ENCODE results near the gene TLE5.

TLE5 gene

DNA sequence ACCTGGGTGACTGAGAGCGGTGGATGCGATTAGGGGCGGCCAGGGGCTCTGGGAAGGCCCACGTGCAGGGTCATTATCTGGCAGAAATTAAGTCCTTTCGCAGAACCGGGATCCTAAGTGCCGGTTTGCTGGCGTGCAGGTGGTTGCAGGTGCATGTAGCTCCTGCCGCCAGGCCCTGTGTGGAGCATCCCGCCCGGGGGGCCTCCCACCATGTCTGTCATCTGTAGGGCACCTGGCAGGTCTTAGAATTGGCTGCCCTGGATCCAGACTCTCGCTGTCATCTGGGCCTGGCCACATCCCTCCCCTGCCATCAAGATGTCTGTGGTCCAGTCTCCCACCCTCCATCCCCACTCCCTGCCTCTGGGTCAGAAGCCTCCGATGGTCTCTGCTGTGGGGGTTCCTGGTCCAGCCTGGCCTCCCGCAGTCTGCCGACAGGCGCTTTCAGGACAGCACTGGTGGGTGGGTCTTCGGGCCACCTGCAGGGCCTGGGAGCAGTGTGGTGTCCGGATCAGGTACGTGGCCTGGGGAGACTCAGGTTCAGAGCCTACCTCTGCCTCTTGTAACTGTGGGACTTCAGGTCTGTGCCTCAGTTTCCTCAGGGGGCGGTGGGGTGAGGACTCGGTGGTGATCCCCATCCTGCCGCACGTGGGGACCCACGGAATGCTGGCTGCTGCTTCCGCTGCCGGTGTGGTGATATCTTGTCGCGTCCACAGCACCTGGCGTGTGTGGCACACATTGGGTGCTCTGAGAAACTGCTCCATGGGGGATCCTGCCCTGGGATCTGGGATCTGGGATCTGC lies 37.3 kb upstream of the TLE5 start:
- H3K4me3 ChIP-seq (ENCODE audit: low read depth, low read length): no peak overlapping the region

DNA sequence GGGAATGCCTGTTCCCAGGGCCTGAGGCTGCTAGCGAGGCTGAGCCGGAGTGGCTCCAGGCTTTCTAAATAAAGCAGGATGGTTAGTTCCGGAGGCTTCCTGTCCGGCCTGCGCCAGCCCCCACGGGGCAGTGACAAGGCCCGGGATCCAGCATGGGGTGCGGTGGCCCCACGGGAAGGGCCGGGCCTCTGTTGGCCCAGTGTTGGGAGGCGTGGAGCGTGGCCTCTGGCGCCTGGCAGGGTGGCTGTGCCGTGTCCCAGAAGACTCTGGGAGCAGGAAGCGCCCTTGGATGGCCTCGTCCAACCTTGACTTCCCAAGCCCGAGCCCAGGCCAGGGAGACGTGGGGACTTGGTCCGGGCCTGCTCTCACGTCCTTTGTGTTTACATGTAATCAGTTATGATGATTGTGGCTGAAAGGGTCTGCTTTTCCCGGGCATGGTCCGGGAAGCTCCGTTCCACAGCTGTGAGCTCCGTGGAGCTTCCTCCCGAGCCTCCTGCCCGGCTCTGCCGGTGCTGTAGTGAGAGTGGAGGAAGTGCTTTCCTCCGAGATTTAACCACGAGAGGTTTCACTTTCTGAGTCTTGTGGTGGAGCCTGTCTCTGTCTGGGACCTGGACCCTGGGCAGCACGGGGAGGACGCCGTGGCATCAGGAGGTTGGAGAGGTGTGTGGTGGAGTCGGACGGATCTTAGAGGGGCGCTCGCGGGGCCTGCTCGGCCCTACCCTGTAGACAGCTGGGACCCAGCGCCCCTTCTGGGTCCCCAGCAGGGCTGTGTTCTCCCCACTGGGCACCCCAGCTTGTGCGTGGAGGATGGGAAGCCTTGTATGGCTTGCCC lies 36.4 kb upstream of the TLE5 start:
- TF ChIP-seq, protein P1, sequence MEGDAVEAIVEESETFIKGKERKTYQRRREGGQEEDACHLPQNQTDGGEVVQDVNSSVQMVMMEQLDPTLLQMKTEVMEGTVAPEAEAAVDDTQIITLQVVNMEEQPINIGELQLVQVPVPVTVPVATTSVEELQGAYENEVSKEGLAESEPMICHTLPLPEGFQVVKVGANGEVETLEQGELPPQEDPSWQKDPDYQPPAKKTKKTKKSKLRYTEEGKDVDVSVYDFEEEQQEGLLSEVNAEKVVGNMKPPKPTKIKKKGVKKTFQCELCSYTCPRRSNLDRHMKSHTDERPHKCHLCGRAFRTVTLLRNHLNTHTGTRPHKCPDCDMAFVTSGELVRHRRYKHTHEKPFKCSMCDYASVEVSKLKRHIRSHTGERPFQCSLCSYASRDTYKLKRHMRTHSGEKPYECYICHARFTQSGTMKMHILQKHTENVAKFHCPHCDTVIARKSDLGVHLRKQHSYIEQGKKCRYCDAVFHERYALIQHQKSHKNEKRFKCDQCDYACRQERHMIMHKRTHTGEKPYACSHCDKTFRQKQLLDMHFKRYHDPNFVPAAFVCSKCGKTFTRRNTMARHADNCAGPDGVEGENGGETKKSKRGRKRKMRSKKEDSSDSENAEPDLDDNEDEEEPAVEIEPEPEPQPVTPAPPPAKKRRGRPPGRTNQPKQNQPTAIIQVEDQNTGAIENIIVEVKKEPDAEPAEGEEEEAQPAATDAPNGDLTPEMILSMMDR (IDR thresholded peaks at IDR 0.05; ENCODE audit: borderline replicate concordance, insufficient read depth, low read depth, low read length): no peak
- no peak overlapping the region for H3K4me3 ChIP-seq (ENCODE audit: low read depth, low read length)

More for the DNA sequence above, 37.3 kb upstream of the TLE5 start:
- TF ChIP-seq, protein P1 (IDR thresholded peaks at IDR 0.05; ENCODE audit: borderline replicate concordance, insufficient read depth, low read depth, low read length): no peak

DNA sequence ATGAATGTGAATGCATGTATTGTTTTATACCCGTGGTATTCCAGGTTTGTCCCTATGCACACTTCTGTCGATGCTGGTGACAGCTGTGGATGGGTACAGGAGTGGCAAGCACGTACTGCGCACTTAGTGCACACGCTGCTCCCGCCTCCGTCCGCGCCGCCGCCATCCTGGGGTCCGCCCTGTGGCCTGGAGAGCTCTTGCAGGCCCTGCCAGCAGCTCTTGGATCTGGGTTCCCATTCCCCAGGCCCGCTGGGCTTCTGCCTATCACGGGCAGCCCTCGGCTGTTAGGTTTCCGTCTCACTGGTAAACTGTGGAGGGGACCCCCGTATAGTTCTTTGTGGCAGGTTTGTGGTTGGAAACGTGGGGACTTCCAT lies 35.8 kb upstream of the TLE5 start:
- H3K4me3 ChIP-seq (ENCODE audit: low read depth, low read length): no peak overlapping the region
- TF ChIP-seq, protein P1 (IDR thresholded peaks at IDR 0.05; ENCODE audit: borderline replicate concordance, insufficient read depth, low read depth, low read length): no peak

DNA sequence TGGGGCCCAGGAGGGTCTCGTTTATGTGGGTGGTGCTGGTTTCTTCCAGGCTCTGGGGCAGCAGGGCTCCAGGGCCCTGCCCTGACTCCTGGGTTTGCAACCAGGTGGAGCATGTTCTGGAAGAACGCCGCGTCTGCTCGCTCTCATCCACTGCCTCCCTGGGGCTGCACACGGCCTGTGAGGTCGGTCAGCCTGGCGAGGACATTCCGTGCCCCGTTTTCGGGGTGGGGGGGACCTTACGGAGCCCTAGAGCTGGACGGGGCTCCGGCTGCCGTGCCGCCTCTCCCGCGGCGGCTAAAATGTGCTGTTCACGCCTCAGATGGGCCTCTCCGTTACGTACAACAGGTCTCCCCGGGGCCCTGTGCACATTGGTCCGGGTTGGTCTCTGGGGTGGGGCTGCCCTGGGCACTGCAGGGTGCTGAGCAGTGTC lies 35.2 kb upstream of the TLE5 start:
- no peak overlapping the region for H3K4me3 ChIP-seq (ENCODE audit: low read depth, low read length)
- TF ChIP-seq, protein P1 (IDR thresholded peaks at IDR 0.05; ENCODE audit: borderline replicate concordance, insufficient read depth, low read depth, low read length): no peak

DNA sequence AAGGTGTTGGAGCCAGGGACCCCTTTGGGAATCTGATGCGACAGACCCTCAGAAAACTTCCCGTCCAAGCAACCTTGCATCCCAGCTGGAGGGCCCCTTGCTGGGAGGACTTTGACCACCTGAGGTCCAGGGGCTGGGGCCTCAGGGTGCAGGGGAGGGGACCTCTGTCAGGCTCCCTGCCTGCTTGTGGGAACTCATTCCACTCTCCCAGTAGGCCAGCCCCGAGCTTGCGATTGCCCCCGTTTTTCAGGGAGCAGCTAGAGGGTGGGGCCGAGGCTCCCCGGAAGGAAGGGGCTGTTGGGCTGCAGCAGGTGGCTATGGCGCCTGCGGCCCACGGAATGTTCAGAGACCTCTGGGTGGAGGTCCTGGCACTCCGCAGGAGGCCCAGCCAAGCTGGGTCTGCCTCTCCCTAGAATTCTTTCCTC lies 34.6 kb upstream of the TLE5 start:
- TF ChIP-seq, protein P1 (IDR thresholded peaks at IDR 0.05; ENCODE audit: borderline replicate concordance, insufficient read depth, low read depth, low read length): no peak
- no peak overlapping the region for H3K4me3 ChIP-seq (ENCODE audit: low read depth, low read length)

DNA sequence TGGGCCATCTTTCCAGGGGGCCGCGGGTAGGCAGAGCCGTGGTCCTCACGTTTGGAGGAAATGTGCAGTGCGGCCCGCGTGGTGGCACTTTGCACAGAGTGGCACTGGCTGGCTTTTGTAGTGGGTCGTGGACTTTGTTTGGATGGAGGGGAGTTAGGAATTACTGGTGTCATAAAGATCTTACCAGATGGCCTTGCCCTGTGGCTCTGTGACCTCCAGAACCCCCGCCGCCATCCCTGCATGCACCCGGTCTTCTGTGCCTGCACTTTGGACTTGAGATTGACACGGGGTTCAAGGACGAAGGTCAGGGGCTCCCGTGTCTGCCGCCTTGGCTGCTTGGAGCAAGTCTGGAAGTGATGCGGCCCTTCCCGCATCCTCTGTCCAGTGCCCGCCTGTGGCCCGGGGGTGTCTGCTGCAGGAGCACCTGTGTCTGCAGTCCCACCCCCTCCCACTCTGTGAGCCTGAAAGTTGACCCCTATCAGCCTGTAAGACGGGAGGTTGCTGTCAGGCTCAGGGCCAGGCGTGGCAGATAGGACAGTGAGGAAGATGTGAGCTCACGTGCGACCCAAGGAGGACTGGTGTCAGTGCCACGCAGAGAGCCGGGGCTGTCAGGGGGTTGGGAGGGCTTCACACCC lies 34.1 kb upstream of the TLE5 start:
- TF ChIP-seq, protein P1 (IDR thresholded peaks at IDR 0.05; ENCODE audit: borderline replicate concordance, insufficient read depth, low read depth, low read length): no peak
- H3K4me3 ChIP-seq (ENCODE audit: low read depth, low read length): no peak overlapping the region
